Endothelial cell (in vitro differentiated cells): ENCODE data around the gene HDAC4. TPM values are rescaled to one million over a fixed set of nuclear protein-coding genes. Genes with fewer than 3 reads are reported as not detected.

Source experiments
- DNase-seq: peaks from one replicate; pipeline ENCODE4 v3.0.0; 2021; ENCODE audit warnings: low spot score
- H3K27ac Mint-ChIP-seq: one replicate; pipeline ENCODE4 v1.8.0; 2021; ENCODE audit warnings: mixed read lengths, inconsistent platforms; ENCODE audit not compliant: unreplicated experiment
- H3K27me3 Mint-ChIP-seq: one replicate; pipeline ENCODE4 v1.8.0; 2021; ENCODE audit warnings: mild to moderate bottlenecking, moderate library complexity, mixed read lengths, inconsistent platforms; ENCODE audit not compliant: unreplicated experiment
- H3K36me3 Mint-ChIP-seq: one replicate; pipeline ENCODE4 v1.8.0; 2021; ENCODE audit warnings: mild to moderate bottlenecking, low read depth, mixed read lengths, inconsistent platforms; ENCODE audit not compliant: unreplicated experiment
- H3K4me1 Mint-ChIP-seq: one replicate; pipeline ENCODE4 v1.8.0; 2021; ENCODE audit warnings: mild to moderate bottlenecking, mixed read lengths, inconsistent platforms; ENCODE audit not compliant: unreplicated experiment
- H3K4me3 Mint-ChIP-seq: one replicate; pipeline ENCODE4 v1.8.0; 2021; ENCODE audit warnings: mild to moderate bottlenecking, mixed read lengths, inconsistent platforms; ENCODE audit not compliant: unreplicated experiment
- H3K9me3 Mint-ChIP-seq: one replicate; pipeline ENCODE4 v1.8.0; 2021; ENCODE audit warnings: mixed read lengths, inconsistent platforms; ENCODE audit not compliant: unreplicated experiment
- total RNA-seq: library from RNA; stranded (reverse); fragmentation: NEBNext Ultra II Directional; extraction: Animal tissue kit (Norgen Biotek cat#: 25700); gene quantifications from one replicate; pipeline ENCODE4 v1.2.1, GENCODE V29; 2021; ENCODE audit not compliant: unreplicated experiment
- TF ChIP-seq, protein P1 (sequence below): fragments of 200-600 bp; sonication (generic); IDR thresholded peaks from one replicate; pipeline ENCODE4 v1.5.0; 2021; ENCODE audit warnings: antibody characterized with exemption; ENCODE audit not compliant: unreplicated experiment

Gene HDAC4
- total RNA-seq, 1 donor from 2014 or later, result 26.0 TPM

DNA sequence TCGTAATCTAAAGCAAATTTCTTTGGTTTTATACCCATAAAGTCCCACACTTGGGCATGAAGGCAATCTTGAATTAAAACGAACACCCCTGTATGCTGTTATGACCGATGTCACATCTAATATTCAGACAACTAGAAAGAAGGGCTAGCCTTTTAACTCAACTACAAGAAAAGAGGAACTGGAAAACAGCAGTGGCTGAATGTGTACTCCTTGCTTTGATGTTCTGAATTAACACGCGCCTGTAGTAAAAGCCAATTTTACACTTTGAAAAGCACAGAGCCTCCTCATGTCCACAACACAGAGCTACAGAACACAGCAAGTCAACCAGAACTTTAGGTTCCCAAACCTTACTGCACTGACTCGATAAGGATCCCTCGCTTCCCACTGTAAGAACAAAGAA is 147.6 kb downstream of the HDAC4 start:
- H3K9me3 Mint-ChIP-seq, result no peaks in the 10 kb centered on the region
- H3K27me3 Mint-ChIP-seq, result peaks cover 2% of the 10 kb centered on the region
- no peak overlapping the region for H3K4me3 Mint-ChIP-seq
- no peak overlapping the region for H3K27ac Mint-ChIP-seq
- peaks cover 6% of the 10 kb centered on the region for H3K4me1 Mint-ChIP-seq
- no peaks in the 10 kb centered on the region for H3K36me3 Mint-ChIP-seq
- TF ChIP-seq, protein P1, sequence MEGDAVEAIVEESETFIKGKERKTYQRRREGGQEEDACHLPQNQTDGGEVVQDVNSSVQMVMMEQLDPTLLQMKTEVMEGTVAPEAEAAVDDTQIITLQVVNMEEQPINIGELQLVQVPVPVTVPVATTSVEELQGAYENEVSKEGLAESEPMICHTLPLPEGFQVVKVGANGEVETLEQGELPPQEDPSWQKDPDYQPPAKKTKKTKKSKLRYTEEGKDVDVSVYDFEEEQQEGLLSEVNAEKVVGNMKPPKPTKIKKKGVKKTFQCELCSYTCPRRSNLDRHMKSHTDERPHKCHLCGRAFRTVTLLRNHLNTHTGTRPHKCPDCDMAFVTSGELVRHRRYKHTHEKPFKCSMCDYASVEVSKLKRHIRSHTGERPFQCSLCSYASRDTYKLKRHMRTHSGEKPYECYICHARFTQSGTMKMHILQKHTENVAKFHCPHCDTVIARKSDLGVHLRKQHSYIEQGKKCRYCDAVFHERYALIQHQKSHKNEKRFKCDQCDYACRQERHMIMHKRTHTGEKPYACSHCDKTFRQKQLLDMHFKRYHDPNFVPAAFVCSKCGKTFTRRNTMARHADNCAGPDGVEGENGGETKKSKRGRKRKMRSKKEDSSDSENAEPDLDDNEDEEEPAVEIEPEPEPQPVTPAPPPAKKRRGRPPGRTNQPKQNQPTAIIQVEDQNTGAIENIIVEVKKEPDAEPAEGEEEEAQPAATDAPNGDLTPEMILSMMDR, result no peak
- no peak for DNase-seq

DNA sequence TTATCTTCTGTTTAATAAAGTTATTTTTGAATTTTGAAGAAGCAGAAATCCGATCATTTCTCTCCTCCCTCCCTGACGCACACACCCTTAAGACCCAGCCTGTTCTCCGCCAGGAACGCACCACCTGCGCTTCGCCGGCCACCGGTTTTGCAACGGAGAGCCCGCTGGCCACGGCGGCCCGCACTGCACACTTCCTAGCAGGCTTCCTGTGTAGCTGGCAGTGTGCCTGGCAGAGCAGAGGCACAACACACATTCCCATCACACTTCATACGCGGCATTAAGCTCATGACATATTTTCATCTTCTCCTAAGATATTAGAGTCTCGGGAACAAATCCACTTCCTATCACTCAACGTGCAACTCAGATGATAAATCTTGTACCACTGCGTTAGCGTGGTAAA is 148.0 kb downstream of the HDAC4 start:
- H3K4me3 Mint-ChIP-seq, result no peak overlapping the region
- H3K27me3 Mint-ChIP-seq, result peaks cover 2% of the 10 kb centered on the region
- no peaks in the 10 kb centered on the region for H3K36me3 Mint-ChIP-seq
- no peaks in the 10 kb centered on the region for H3K9me3 Mint-ChIP-seq
- TF ChIP-seq, protein P1, result no peak
- no peak for DNase-seq
- peaks cover 6% of the 10 kb centered on the region for H3K4me1 Mint-ChIP-seq
- no peak overlapping the region for H3K27ac Mint-ChIP-seq

DNA sequence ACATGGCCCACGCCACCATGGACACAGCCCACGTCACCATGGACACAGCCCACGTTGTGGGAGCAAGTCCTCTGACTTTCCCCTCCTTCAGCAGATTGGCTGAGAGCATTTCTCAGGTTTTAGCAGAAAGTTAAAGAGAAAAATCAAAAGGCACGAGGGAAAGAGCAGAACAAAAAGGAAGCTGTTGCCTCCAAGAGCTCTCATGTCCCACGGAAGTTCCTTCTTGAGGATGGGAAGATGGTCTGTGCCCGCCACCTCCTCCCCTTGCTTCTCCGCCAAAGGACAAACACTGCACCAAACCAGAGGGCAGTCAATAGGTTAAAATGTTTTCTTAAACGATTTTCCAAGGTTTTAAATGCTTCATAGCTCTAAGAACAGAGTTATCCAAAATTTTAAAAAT is 148.4 kb downstream of the HDAC4 start:
- TF ChIP-seq, protein P1, result no peak
- Mint-ChIP-seq H3K27me3 (peaks cover 2% of the 10 kb centered on the region), H3K4me3 (no peak overlapping the region), H3K27ac (no peak overlapping the region), H3K9me3 (no peaks in the 10 kb centered on the region), H3K36me3 (no peaks in the 10 kb centered on the region), H3K4me1 (peaks cover 6% of the 10 kb centered on the region)
- no peak for DNase-seq

DNA sequence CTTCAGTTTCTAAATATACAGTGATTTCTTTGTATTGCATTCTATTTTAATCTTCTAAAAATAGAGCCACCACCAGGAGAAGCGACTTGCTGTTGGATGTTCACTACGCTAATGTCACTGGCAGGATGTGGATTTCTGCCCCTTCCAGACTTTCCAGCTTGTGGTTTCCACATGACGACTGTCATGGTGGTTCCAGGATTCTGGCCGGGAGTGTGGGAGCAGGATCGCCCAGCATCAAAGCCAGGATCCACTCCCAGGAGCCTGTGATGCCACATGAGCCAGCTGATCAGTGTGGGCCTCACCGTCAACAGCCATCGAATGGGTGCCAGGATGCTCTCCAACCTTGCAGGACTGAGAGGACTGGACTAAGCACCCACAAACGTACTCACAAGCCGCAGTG is 148.8 kb downstream of the HDAC4 start:
- TF ChIP-seq, protein P1, result no peak
- Mint-ChIP-seq H3K36me3 (no peaks in the 10 kb centered on the region), H3K9me3 (no peaks in the 10 kb centered on the region), H3K4me1 (peaks cover 6% of the 10 kb centered on the region), H3K27ac (no peak overlapping the region), H3K27me3 (peaks cover 5% of the 10 kb centered on the region), H3K4me3 (no peak overlapping the region)
- no peak for DNase-seq

DNA sequence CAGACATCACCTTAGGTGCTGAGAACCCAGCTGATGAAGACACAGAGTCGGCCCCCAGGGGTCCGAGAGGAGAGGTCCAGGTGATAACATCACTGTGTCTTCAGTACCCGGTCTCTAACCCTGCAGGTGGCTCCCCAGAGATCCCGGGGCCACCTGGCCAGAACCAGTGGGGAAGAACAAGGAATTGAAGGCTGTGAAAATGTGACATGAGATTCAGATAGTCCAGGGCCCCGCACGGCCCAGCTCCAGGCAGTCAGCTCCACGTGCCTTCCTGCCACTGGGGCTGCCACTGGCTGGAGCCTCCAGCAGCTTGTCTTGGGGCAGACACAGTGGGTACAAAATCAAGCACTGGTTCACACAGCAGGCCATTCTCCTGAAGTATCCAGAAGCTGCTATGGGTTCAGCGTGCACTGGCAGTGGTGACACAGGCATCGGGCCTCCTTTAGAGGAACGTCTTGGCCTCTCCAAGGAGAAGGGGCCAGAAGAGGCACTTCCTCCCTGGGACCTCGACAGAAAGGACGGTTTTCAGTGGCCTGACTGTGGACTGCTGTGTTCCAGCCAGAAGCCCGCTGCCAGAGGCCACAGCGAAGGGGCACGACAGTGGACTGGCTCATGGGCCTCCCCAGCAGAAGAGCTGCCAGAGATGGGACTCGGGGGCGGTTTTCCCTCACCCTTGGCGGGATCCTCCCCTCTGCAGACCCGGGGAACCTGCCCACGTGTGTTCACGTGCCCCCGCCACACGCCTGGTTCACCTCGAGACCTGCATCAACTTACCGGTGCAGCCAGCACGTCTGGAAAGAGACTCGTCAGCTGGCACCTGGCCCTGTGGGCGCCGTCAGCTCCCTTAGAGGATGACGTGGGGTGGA is 150.4 kb downstream of the HDAC4 start:
- TF ChIP-seq, protein P1, result no peak
- Mint-ChIP-seq H3K27me3 (peaks cover 5% of the 10 kb centered on the region), H3K4me3 (no peak overlapping the region), H3K4me1 (peaks cover 14% of the 10 kb centered on the region), H3K36me3 (no peaks in the 10 kb centered on the region), H3K27ac (no peak overlapping the region), H3K9me3 (no peaks in the 10 kb centered on the region)
- DNase-seq, result no peak
